Measurements from ENCODE around the gene SOWAHA. TPM values are rescaled to one million over a fixed set of nuclear protein-coding genes. Genes with fewer than 3 reads are reported as not detected.

Gene SOWAHA
- total and polyA plus RNA-seq, 2 of the 4 experiments (the other 2 are of a cell fraction), result 0.03 TPM; not detected in 1

GRCh38 chr5:132808866-132809265, 4.2 kb upstream of the SOWAHA start:
- no peak overlapping the region for H3K4me2 ChIP-seq (ENCODE audit: low read depth, low read length)
- ATAC-seq (ENCODE audit: low read depth), result no peak
- no peak overlapping the region for H2AFZ ChIP-seq (replicated peaks; ENCODE audit: low read length, poor library complexity)
- no peak for DNase-seq
- H2BK15ac ChIP-seq (ENCODE audit: low read depth, low read length), result no peak overlapping the region
- no peak overlapping the region for H3K23ac ChIP-seq (ENCODE audit: low read depth, low read length)
- no peak overlapping the region for H3K56ac ChIP-seq (ENCODE audit: extremely low read depth, insufficient read depth, low read length)
- H3K36me3 ChIP-seq (ENCODE audit: control insufficient read depth, insufficient read depth, low read length), result no peaks in the 10 kb centered on the region
- H3K27me3 ChIP-seq (ENCODE audit: control insufficient read depth, insufficient read depth, low read length), result peaks cover 38% of the 10 kb centered on the region
- no peak overlapping the region for H2BK5ac ChIP-seq (ENCODE audit: low read depth, low read length, poor library complexity, severe bottlenecking)
- dilution Hi-C loops (cut with HindIII; ENCODE audit: low sequenced_read_pairs, unreplicated experiment) (no loop called here), in situ Hi-C loops (cut with MboI; ENCODE audit: low sequenced_read_pairs) (no loop called here), intact Hi-C loops (cut with micrococcal nuclease) (no loop called here)
- no peak for TF ChIP-seq POLR2A (IDR thresholded peaks at IDR 0.05; ENCODE audit: low read depth, low read length)
- H2BK120ac ChIP-seq (ENCODE audit: low read depth, low read length), result no peak overlapping the region
- H3K18ac ChIP-seq (ENCODE audit: low read depth, low read length), result no peak overlapping the region
- no peaks in the 10 kb centered on the region for H4K20me1 ChIP-seq (ENCODE audit: insufficient read depth, low read length)
- no peak overlapping the region for H3K4ac ChIP-seq (ENCODE audit: low read depth, low read length)
- H4K8ac ChIP-seq (ENCODE audit: low read depth in 2 of 2, low read length in 2 of 2), result no peak overlapping the region
- H3K4me1 ChIP-seq (ENCODE audit: control insufficient read depth, insufficient read depth, low read length), result no peaks in the 10 kb centered on the region
- WGBS, 2 experiments (ENCODE audit: extremely low coverage in 2 of 2, insufficient read length in 1 of 2), result no CpG with 5 or more reads among the region's 3 CpGs
- ChIA-PET CTCF (no interaction called here), POLR2A (ENCODE audit: unreplicated experiment) (no interaction called here)
- BruUV-seq (replicated peaks), result no TSS peak
- H3K79me1 ChIP-seq (ENCODE audit: low read depth in 1 of 2, low read length in 2 of 2), result no peaks in the 10 kb centered on the region
- H4K5ac ChIP-seq (ENCODE audit: low read depth, low read length), result no peak overlapping the region
- H3K4me3 ChIP-seq (ENCODE audit: insufficient read depth, low read depth, low read length), result no peak overlapping the region
- no peak overlapping the region for H3K27ac ChIP-seq (ENCODE audit: insufficient read depth, low read length)
- no peak overlapping the region for H2AK9ac ChIP-seq (replicated peaks; ENCODE audit: low read depth, low read length, poor library complexity)
- no peaks in the 10 kb centered on the region for H3K9me3 ChIP-seq (ENCODE audit: control insufficient read depth, insufficient read depth, low read length)
- no peak overlapping the region for H4K91ac ChIP-seq (ENCODE audit: insufficient read depth, low read depth, low read length)
- no peak overlapping the region for H2AK5ac ChIP-seq (ENCODE audit: low read depth, low read length)
- H3K14ac ChIP-seq (replicated peaks; ENCODE audit: low read depth, low read length), result no peak overlapping the region
- no peak overlapping the region for H2BK20ac ChIP-seq (ENCODE audit: low read depth, low read length)
- H3K9ac ChIP-seq (ENCODE audit: low read depth, low read length), result no peak overlapping the region
- H3K9me1 ChIP-seq (ENCODE audit: insufficient read depth, low read length), result no peaks in the 10 kb centered on the region
